Activated CD4-positive, alpha-beta T cell treated with anti-CD3 and anti-CD28 coated beads, Interleukin-2, amount 50 U/mL, for 48 hours (primary cell): Measurements from ENCODE around the gene CHN2.

ENCODE experiments used
- DNase-seq, 2 experiments: peaks; one replicate each; pipeline ENCODE4 v3.0.0-alpha.2; 2020

Gene CHN2

DNA sequence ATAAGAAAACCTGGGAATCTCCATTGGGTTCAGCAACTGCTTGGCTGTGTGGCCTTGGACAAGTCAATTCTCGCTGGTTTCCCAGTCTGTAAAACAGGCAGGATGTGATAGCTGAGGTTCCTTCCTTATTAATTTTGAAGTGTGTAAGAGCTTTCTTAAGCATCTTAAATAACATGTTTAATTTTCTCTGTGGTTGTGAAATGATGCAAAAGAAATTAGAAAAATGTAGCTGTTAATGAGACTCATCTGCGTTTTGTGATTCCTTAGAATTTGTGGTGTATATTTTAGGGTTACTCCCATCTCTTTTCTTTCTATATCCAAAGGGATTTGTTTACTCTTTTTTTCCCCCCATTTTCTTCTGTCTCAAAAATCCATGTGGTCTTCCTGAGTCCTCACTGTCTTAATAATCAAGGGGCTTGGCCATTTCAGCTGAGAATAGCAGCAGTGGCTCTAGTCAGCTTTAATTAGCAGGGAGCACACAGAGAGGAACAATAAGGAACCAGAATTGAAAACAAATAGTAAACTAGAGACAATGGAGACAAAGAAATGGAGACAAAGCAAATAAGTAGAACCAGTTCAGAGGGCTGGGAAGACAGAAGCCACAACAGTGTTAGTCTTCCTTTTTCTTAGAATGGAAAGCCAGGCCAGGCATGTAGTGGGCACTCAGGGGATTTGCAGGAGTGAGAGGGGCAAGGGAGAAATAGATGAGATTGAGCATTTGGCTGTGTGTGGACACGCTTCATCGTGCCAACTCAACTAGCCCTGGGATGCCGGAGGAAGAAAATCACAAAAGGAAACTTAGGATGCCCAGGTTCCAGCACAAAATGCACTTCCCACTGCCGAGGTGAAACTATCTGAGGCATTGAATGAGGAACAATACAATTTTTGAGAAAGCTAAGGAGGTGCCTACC, 93.9 kb downstream of the CHN2 start:
- DNase-seq: no peak

DNA sequence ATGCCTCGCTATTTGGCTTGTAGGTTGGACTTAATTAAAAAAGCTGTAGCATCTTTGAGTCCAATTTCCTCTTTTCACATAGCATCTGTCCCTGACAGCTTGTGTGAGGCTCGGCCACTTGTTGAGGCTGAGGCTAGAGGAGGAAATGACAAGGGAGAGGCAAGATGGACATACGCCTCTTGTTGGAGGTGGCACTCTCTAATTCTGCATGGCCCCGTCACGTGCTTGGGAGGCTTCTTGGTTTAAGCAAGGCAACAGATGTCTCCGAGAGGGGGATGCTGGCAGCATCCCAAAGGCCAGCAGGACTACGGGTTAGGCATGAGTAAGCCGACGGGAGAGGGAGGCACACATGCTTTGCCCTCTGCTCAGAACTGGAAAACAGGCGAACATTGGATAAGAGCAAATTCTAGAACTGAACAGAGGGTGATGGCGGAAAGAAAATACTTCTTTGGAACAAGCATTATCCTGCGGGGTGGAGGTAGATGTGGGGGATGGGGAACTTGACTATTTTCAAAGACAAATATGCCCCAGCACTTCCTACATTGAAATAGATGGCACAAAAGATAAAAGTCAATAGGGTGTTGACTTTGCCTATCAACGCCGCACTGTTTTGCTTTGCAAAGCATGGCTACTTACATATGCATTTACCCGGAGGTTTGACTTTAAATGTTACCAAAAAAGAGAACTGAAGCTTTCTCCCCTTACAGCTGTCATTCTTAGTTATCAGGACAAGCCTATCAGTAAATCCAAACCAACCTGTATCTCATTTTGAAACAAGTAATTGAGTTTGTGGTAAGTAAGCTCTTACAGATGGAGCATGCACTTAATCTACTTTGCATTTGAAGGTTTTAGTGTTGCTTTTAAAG, 94.8 kb downstream of the CHN2 start:
- no peak for DNase-seq

DNA sequence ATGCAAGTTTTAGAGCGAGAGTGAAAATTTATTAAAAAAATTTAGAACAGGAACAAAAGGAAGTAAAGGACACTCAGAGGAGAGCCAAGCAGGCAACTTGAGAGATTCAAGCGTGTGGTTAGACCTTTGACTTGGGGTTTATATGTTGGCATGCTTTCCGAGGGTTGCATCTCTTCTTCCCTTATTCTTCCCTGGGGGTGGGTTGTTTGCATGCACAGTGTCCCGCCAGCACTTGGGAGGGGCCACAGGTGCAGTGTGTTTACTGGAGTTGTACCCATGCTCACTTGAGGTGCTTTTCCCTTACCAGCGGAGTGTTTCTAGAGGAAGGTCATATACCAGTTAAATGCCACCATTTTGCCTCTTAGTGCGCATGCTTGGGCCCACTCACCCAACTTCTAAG, 96.3 kb downstream of the CHN2 start:
- DNase-seq: no peak

- no peak for DNase-seq
Measured at GRCh38 chr7:29291723-29292618, 97.4 kb downstream of the CHN2 start.

- DNase-seq: no peak
Measured at GRCh38 chr7:29292886-29293658, 98.5 kb downstream of the CHN2 start.

- DNase-seq: no peak
Measured at GRCh38 chr7:29296421-29296820, 101.8 kb downstream of the CHN2 start.

DNA sequence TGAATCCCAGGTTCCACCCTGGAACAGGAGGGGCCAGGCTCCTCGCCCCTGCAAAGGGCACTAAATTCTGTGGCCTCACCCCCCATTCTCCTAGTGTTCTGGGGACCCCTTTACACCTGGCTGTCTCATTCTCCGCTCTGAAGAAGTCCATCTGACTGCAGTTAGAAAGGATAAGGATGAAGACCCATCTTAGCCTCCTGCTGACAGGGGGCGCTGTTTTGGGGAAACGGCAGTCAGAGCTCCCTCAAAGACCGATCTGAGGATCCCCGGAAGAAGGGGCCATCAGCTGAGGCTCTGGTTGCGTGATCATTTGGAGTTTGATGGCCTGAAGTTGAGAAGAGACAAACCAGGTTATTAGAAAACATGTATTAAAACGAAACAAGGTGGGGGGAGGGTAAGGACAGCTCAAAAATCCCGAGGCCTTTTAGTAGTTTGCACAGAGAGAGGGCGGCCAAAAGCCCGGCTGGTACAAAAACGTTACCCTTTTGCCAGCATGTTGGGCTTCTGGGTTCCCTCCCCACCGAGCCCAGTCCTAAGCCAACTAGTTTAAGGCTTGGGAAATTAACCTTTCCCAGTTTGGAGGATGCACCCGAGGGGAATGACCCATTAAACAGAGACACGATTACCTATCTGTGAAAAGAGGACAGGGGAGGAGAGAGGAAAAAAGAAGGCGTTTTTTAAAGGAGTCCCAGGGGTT, 102.8 kb downstream of the CHN2 start:
- DNase-seq: peak in 1 of 2 experiments; percentile 9

- DNase-seq: no peak
Measured at GRCh38 chr7:29299086-29299485, 104.5 kb downstream of the CHN2 start.

DNA sequence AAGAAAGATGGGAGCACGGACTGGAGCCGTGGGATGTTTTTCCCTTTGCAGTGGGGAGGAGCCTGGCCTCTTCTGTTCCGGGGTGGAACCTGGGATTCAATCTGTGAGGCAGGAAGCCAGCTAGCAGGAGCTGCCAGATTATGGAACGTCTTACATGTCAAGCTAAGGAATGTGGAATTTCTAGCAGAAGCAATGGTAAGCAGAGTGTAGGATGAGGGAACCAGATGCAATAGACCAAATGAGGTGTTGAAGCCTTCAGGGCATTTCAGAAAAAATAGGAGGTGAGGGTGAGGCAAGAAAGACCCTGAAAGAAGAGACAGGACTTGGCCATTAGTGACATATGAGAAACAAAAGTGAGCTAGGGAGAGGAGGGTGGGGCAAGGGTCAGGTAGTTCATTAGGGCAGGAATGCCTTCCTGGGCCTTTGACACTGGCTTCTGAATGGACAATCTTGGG, 105.5 kb downstream of the CHN2 start:
- no peak for DNase-seq

DNA sequence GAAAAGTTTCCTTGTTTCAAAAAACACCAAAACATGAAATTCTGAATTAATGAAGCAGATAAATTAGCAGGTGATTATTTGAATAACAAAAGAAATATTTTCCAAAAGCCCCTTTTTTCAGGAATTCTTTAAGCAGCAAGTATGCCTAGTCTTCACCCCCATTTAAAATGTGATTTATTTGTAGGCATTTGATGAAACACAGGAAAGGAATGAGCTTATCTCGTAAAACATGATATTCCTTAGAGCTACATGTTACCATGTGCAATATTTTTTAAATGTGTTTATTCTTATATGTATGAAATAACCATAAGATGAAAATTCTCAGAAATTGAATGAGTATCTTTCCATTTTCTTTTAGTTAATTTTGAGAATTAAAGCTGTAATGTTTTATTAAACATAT, 106.1 kb downstream of the CHN2 start:
- DNase-seq: no peak

DNA sequence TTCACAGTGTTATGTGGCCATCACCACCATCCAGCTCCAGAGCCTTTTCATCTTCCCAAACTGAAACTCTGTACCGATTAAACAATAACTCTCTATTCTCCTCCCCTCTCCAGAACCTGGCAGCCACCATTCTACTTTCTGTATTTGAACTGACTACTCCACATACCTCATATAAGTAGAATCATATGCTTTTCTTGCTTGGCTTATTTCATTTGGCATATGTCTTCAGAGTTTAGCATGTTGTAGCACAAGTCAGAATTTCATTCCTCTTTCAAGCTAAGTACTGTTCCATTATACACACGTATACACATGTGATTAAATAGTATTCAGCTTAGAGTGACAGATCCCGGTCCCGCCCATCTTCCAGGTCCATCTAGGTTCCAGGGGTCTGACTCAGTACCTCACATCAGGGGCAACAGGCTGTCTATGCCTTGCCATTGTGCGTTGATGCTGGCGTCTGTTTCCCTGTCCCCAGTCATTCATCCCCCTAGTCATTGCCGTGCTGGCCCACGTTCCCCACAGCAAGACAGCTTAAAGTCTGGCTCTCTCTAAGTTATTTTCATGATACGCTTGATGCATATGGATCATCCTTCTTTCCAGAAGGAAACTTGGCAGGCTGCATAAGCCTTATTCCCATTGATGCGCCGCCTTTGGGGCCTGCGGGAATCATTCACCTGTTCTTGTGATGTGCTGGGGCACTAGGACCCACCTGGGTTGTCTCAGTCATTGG, 108.3 kb downstream of the CHN2 start:
- no peak for DNase-seq

DNA sequence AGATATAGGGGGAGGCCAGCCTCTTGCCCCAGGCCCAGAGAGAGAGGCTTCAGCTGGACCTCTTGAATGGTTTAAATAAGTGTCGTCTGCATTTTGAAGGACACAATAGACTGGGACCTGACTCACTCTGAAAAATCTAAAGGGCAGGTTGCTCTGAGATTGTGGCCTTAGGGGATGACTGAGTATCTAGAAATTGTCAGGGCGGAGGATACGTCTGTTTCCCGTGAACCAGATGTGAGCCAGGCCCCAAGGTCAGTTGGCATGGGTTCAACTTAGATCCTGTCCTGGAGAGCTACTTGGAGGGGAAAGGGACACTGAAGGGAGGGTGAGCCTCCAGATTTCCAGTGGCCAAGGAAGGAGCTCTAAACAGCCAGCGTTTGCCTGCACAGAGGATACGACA, 110.2 kb downstream of the CHN2 start:
- DNase-seq: no peak

DNA sequence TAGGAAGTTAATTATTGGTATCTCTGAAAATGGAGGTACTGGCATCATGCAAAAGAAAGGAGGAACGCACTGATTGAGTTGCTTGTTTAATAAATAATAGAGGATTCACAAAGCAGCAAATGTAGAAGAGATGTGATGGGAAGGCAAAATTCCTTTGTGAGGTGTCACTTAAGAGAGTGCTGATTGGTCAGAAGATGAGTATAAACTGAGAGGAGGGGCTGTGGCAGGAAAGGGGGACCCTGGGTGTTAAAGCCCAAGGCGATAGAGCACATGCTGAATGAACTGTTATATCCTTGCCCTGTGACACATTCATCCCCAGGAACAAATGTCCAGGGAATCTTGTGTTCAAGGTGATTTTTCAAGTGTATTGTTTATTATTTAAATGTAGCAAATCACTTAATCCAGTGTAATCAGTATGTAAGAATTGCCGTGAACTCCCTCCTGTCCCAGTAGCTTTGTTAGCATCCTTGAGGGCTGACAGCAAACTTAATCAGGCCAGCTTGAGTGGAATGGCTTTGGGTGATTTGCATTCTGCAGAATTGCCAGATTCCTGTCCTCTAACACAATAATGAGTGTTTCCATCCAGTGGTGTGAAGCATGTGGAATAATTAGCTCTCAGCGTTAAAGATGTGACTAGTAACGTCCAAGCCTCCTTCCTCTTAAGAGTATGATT, 111.9 kb downstream of the CHN2 start:
- DNase-seq: no peak

DNA sequence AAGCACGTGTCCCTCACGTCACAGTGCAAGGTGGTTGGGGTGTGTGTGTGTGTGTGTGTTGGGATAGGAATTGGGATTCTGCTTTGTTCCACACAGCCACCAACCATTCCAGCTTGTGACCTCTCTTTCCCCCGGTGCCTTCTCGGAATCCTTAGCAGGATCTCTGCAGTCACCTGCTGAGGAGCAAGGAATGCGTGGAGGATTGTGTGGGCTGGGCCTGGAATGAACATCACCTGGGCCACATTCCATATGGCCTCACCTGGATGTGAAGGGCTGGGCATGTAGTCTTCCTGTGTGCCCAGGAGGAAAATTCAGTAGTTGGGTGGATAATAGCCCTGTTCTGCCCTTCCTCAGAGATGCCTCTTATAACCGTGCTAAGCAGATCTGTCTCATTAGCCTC, 113.8 kb downstream of the CHN2 start:
- DNase-seq: no peak

DNA sequence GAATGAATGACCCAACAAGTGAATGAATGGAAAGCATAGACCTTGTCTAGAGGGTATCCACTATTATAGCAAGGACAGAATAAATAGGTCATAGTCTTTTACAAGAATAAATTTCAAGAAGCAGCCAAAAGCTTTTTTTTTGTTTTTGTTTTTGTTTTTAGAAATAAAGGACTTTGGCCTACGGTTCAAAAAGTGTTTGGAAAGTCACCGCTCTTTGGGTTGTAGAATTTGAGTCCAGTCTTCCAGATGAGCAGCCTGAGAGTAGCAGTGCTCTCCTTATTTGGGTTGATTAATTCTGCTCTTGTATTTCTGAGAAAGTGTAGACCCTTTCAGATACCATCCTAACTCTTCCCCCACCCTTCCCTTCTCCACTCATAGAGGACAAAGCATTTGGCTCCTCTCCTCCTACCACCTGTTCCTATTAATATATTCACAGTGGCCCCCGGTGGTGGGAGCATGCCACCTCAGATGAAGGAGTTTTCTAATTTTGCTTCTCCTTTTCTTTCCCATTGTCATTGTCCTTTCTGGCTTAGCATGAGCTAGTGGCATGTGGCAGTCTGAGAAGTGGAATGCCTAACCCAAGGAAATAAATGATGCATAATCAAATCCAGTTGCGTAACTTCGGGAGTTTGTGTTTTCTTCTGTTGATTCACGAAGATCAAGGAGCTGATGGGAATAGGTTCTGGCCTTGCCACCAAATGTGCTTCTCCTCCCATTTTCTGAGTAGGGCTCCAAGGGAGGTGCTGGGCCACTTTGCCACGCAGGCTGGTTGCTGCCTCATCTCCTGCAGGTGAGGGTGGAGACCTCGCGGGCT, 114.7 kb downstream of the CHN2 start:
- DNase-seq: no peak

DNA sequence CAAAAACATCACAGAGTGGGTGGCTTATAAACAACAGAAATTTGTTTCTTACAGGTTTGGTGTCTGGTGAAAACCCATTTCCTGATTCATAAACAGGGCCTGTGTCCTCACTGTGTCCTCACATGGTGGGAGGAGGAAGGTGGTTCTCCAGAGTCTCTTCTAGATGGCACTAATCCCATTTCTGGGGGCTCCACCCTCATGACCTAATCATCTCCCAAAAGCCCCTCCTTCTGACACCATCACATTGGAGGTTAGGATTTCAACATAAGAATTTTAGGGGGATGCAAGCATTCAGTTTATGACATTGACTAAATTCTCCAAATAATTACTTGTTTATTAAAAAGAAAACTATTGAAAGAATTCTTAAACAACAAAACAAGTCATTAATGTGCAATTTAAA, 116.0 kb downstream of the CHN2 start:
- DNase-seq: no peak

DNA sequence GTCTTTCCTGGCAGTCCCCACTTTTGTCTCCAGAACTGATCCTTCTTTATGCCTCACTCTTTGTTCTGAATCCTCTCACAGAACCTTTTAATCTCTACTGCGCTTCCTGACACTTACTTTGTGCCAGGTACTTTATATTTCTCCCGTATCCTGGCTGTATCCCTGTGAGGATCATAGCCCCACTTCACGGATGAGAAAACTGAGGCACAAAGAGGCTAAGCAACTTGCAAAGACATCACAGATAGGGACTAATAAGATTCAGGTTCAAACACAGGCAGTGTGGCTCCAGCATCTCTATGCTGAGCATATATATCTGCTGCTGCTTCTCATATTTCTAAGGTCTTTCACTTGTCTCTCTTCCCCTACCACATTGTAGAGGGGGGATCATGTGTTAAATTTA, 116.7 kb downstream of the CHN2 start:
- no peak for DNase-seq

GRCh38 chr7:29314148-29314547, 119.6 kb downstream of the CHN2 start:
- no peak for DNase-seq
